ENCODE results near the gene SLC13A5.

DNA sequence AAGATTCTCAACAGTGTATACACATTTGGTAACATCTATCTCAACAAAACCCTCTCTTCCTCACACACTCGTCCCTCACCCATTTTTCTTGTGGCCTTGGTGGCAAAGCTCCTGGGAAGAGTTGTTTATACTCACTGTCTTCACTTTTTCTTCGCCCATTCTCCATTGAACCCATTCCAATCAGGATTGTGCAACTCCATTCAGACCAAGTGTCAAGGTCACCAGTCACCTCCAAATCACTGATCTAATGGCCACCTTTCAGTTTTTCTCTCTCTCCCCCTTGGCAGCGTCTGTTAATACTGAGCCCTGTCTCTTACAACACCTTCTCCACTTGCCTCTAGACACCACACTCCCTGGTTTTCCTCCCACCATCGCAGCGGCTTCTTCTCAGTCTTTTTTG lies 8.6 kb upstream of the SLC13A5 start:
- TF ChIP-seq, protein P1, sequence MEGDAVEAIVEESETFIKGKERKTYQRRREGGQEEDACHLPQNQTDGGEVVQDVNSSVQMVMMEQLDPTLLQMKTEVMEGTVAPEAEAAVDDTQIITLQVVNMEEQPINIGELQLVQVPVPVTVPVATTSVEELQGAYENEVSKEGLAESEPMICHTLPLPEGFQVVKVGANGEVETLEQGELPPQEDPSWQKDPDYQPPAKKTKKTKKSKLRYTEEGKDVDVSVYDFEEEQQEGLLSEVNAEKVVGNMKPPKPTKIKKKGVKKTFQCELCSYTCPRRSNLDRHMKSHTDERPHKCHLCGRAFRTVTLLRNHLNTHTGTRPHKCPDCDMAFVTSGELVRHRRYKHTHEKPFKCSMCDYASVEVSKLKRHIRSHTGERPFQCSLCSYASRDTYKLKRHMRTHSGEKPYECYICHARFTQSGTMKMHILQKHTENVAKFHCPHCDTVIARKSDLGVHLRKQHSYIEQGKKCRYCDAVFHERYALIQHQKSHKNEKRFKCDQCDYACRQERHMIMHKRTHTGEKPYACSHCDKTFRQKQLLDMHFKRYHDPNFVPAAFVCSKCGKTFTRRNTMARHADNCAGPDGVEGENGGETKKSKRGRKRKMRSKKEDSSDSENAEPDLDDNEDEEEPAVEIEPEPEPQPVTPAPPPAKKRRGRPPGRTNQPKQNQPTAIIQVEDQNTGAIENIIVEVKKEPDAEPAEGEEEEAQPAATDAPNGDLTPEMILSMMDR (IDR thresholded peaks at IDR 0.05; ENCODE audit: low read depth, low read length) = no peak
- TF ChIP-seq, protein P2, sequence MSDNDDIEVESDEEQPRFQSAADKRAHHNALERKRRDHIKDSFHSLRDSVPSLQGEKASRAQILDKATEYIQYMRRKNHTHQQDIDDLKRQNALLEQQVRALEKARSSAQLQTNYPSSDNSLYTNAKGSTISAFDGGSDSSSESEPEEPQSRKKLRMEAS (IDR thresholded peaks at IDR 0.05; ENCODE audit: low read depth, low read length) = no peak

Measured in NB4 (cell line).